HCT116 (cell line): ENCODE data around the gene IFNL1. TPM values are rescaled to one million over a fixed set of nuclear protein-coding genes. Genes with fewer than 3 reads are reported as not detected.

Experiments
- ATAC-seq: fragments of 200-7000 bp; cut with Tn5 transposase; 2 replicates; pipeline ENCODE4 v1.9.1; 2020; ENCODE audit warnings: mild to moderate bottlenecking, moderate library complexity
- BruUV-seq: library from RNA; stranded (reverse); fragments of 400-500 nt; replicated peaks from 2 replicates; lab custom pipeline; 2021; lab: Mats Ljungman, UMichigan
- CTCF ChIA-PET: fragments of 300-600 bp; sonication (Branson Sonifier 250); formaldehyde crosslinking; loops from one replicate; lab custom pipeline; 2021; ENCODE audit warnings: antibody characterized with exemption; lab: Charles Lee
- POLR2A ChIA-PET: fragments of 300-600, 350-600 bp; sonication (Branson Sonifier 250); formaldehyde crosslinking; loops from one replicate; lab custom pipeline; 2021; ENCODE audit warnings: antibody characterized with exemption; lab: Charles Lee
- RAD21 ChIA-PET, 2 experiments: fragments of 300-600 bp; sonication (Branson Sonifier 250); formaldehyde crosslinking; loops; one replicate each; lab custom pipeline; 2023; ENCODE audit warnings: low total read pairs in 2 of 2; ENCODE audit not compliant: uncharacterized antibody in 2 of 2, unreplicated experiment in 2 of 2, low non-redundant PET in 1 of 2; lab: Charles Lee
- DNase-seq: peaks from one replicate; pipeline ENCODE4 v3.0.0-alpha.2; 2010; ENCODE audit warnings: low read depth, low spot score
- H2AFZ ChIP-seq: fragments of 200-600 bp; shearing (Covaris generic), sonication (generic); 2 replicates; pipeline ENCODE4 v1.6.1; 2017; ENCODE audit warnings: low read depth, mixed run types, mixed read lengths, antibody characterized with exemption, low read length; ENCODE audit not compliant: poor library complexity, severe bottlenecking
- H3K27ac ChIP-seq: 2 replicates; pipeline ENCODE4 v1.5.1; 2012; ENCODE audit warnings: low read depth, low read length
- H3K27me3 ChIP-seq: fragments of 200-600 bp; sonication (generic); 2 replicates; pipeline ENCODE4 v1.6.1; 2016; ENCODE audit warnings: mixed run types, low read length, mixed read lengths; ENCODE audit not compliant: insufficient read depth
- H3K36me3 ChIP-seq, 2 experiments: fragments of 200-500 bp in 1 of 2; fragments of 200-600 bp in 1 of 2; sonication (Bioruptor generic) in 1 of 2; sonication (generic) in 1 of 2; 2 replicates each; pipeline versions ENCODE4 v1.5.1 to v1.6.1; 2014 to 2016; ENCODE audit warnings: low read length in 2 of 2, inconsistent platforms in 1 of 2, mixed read lengths in 1 of 2, mixed run types in 1 of 2; ENCODE audit not compliant: insufficient read depth in 2 of 2, control insufficient read depth in 1 of 2
- H3K4me1 ChIP-seq, 2 experiments: fragments of 200-600 bp in 1 of 2; sonication (generic) in 1 of 2; 2 replicates each; pipeline versions ENCODE4 v1.5.1 to v1.6.1; 2012 to 2017; ENCODE audit warnings: low read length in 2 of 2, inconsistent platforms in 1 of 2, mild to moderate bottlenecking in 1 of 2, mixed read lengths in 1 of 2, mixed run types in 1 of 2, moderate library complexity in 1 of 2; ENCODE audit not compliant: insufficient read depth in 2 of 2, control insufficient read depth in 1 of 2
- H3K4me2 ChIP-seq: fragments of 200-600 bp; sonication (generic); 2 replicates; pipeline ENCODE4 v1.6.1; 2017; ENCODE audit warnings: mixed run types, low read length, mixed read lengths
- H3K4me3 ChIP-seq, 2 experiments: fragments of 200-600 bp in 1 of 2; sonication (generic) in 1 of 2; replicated peaks in 1 of 2; 2 replicates each; pipeline ENCODE4 v1.5.1; 2011 to 2016; ENCODE audit warnings: low read length in 2 of 2, control low read depth in 1 of 2, low read depth in 1 of 2, mild to moderate bottlenecking in 1 of 2, mixed read lengths in 1 of 2, mixed run types in 1 of 2
- H3K79me2 ChIP-seq: fragments of 200-600 bp; sonication (generic); 2 replicates; pipeline ENCODE4 v1.6.1; 2017; ENCODE audit warnings: mild to moderate bottlenecking, mixed run types, low read length, moderate library complexity, mixed read lengths; ENCODE audit not compliant: insufficient read depth
- H3K9ac ChIP-seq: fragments of 200-600 bp; sonication (generic); 2 replicates; pipeline ENCODE4 v1.6.1; 2016; ENCODE audit warnings: low read length, mixed read lengths
- H3K9me2 ChIP-seq: fragments of 200-600 bp; sonication (generic), shearing (Covaris generic); 2 replicates; pipeline ENCODE4 v1.6.1; 2017; ENCODE audit warnings: mixed run types, mild to moderate bottlenecking, moderate library complexity; ENCODE audit not compliant: insufficient read depth
- H3K9me3 ChIP-seq, 2 experiments: fragments of 200-500 bp in 1 of 2; fragments of 200-600 bp in 1 of 2; sonication (Bioruptor generic) in 1 of 2; sonication (generic) in 1 of 2; 2 replicates each; pipeline ENCODE4 v1.6.1; 2014 to 2017; ENCODE audit warnings: low read length in 2 of 2, mixed read lengths in 2 of 2, inconsistent platforms in 1 of 2, low read depth in 1 of 2, mild to moderate bottlenecking in 1 of 2, mixed run types in 1 of 2, moderate library complexity in 1 of 2; ENCODE audit not compliant: control insufficient read depth in 1 of 2, insufficient read depth in 1 of 2
- H4K20me1 ChIP-seq: fragments of 200-600 bp; sonication (generic), shearing (Covaris generic); 2 replicates; pipeline ENCODE4 v1.6.1; 2017; ENCODE audit warnings: mixed run types, mild to moderate bottlenecking, moderate library complexity; ENCODE audit not compliant: insufficient read depth
- CBX3 ChIP-seq: IDR thresholded peaks from 2 replicates; pipeline ENCODE4 v1.6.1; 2012; ENCODE audit warnings: low read depth
- CEBPB ChIP-seq: IDR thresholded peaks from 2 replicates; pipeline ENCODE4 v1.6.1; 2012; ENCODE audit warnings: low read depth
- EGR1 ChIP-seq: IDR thresholded peaks from 2 replicates; pipeline ENCODE4 v1.6.1; 2012; ENCODE audit warnings: low read depth
- ELF1 ChIP-seq: IDR thresholded peaks from 2 replicates; pipeline ENCODE4 v1.6.1; 2012; ENCODE audit warnings: low read depth, borderline replicate concordance
- EZH2 ChIP-seq: fragments of 200-600 bp; sonication (generic); IDR thresholded peaks from 2 replicates; pipeline ENCODE4 v1.6.1; 2017; ENCODE audit warnings: antibody characterized with exemption, mixed run types
- JUND ChIP-seq: IDR thresholded peaks from 2 replicates; pipeline ENCODE4 v1.6.1; 2012
- POLR2A ChIP-seq: IDR thresholded peaks from 2 replicates; pipeline ENCODE4 v1.7.0; 2011; ENCODE audit warnings: borderline replicate concordance; ENCODE audit not compliant: insufficient read depth, insufficient read length; ENCODE audit errors: extremely low read depth
- POLR2AphosphoS5 ChIP-seq: IDR thresholded peaks from 2 replicates; pipeline ENCODE4 v1.6.1; 2011; ENCODE audit warnings: mild to moderate bottlenecking, low read depth, low read length, moderate library complexity
- RAD21 ChIP-seq: IDR thresholded peaks from 2 replicates; pipeline ENCODE4 v1.6.1; 2012; ENCODE audit warnings: low read depth, mild to moderate bottlenecking
- SIN3A ChIP-seq: IDR thresholded peaks from 2 replicates; pipeline ENCODE4 v1.6.1; 2012; ENCODE audit warnings: low read depth
- SP1 ChIP-seq: IDR thresholded peaks from 2 replicates; pipeline ENCODE4 v1.6.1; 2012; ENCODE audit warnings: low read depth
- YY1 ChIP-seq: IDR thresholded peaks from 2 replicates; pipeline ENCODE4 v1.6.1; 2011; ENCODE audit warnings: low read length, low read depth, moderate library complexity, mild to moderate bottlenecking; ENCODE audit not compliant: insufficient replicate concordance; ENCODE audit errors: extremely low read depth
- ZFX ChIP-seq: fragments of 450-650 bp; IDR thresholded peaks from 2 replicates; pipeline ENCODE4 v1.6.1; 2017
- ZNF274 ChIP-seq: fragments of 200-500 bp; sonication (Bioruptor generic); IDR thresholded peaks from 2 replicates; pipeline ENCODE4 v1.6.1; 2014; ENCODE audit warnings: mild to moderate bottlenecking, low read depth, low read length, inconsistent platforms
- intact Hi-C: fragments of 100-400 bp; cut with micrococcal nuclease; formaldehyde crosslinking; loops from 2 replicates; pipeline ENCODE4 v1.10.0; 2022
- total RNA-seq: library from RNA; stranded (reverse); gene quantifications from one replicate; pipeline ENCODE4 v1.2.1, GENCODE V29; 2021; ENCODE audit not compliant: unreplicated experiment
- TF ChIP-seq, protein P1 (sequence below): IDR thresholded peaks from 2 replicates; pipeline ENCODE4 v1.6.1; 2012
- TF ChIP-seq, protein P2 (sequence below), 3 experiments: fragments of 200-600 bp in 1 of 3; sonication (generic) in 1 of 3; IDR thresholded peaks in 2 of 3; conservative IDR thresholded peaks in 1 of 3; 2 replicates each; pipeline ENCODE4 v1.5.1; 2012 to 2017; ENCODE audit warnings: low read depth in 2 of 3, low read length in 2 of 3, antibody characterized with exemption in 1 of 3, borderline replicate concordance in 1 of 3, control low read depth in 1 of 3, mild to moderate bottlenecking in 1 of 3, mixed read lengths in 1 of 3, mixed run types in 1 of 3, moderate library complexity in 1 of 3; ENCODE audit not compliant: insufficient read depth in 1 of 3
- TF ChIP-seq, protein P3 (sequence below): IDR thresholded peaks from 2 replicates; pipeline ENCODE4 v1.6.1; 2011; ENCODE audit warnings: mild to moderate bottlenecking, low read length, moderate library complexity; ENCODE audit not compliant: insufficient replicate concordance; ENCODE audit errors: extremely low read depth

IFNL1 gene
- total RNA-seq, 1 experiment from 2014 or later, result not detected

DNA sequence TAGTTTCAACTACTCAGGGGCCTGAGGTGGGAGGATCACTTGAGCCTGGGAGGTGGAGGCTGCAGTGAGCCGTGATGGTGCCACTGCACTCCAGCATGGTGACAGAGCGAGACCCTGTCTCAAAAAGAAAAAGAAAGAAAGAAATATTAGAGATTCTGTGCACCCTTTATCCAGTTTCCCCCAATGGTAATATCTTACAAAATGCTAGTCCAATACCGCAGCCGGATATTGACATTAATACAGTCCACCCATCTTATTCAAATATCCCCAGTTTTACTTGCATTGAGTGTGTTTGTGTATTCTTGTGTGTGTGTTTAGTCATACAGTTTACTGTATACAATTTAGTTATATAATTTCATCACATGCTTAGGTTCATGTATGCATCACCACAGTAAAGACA, 39.0 kb upstream of the IFNL1 start:
- Histone ChIP-seq H4K20me1 (no peaks in the 10 kb centered on the region), H3K9ac (no peak overlapping the region), H3K27me3 (no peaks in the 10 kb centered on the region), H3K36me3 (no peaks in the 10 kb centered on the region), H3K4me1 (peaks cover 3 to 13% of the 10 kb centered on the region in 2 experiments; a peak in 2 of 4 replicates), H3K9me2 (no peaks in the 10 kb centered on the region), H3K27ac (no peak overlapping the region), H3K4me3 (no peak overlapping the region), H3K9me3 (no peaks in the 10 kb centered on the region), H3K79me2 (no peaks in the 10 kb centered on the region), H3K4me2 (no peak overlapping the region), H2AFZ (no peak overlapping the region)
- ATAC-seq (no peak), DNase-seq (no peak)
- POLR2A ChIA-PET, result no interaction called here
- no TSS peak for BruUV-seq
- TF ChIP-seq JUND (no peak), POLR2A (no peak)
- CTCF ChIA-PET, result no interaction called here
- intact Hi-C loops, result no loop called here
- RAD21 ChIA-PET, result no interaction called here

DNA sequence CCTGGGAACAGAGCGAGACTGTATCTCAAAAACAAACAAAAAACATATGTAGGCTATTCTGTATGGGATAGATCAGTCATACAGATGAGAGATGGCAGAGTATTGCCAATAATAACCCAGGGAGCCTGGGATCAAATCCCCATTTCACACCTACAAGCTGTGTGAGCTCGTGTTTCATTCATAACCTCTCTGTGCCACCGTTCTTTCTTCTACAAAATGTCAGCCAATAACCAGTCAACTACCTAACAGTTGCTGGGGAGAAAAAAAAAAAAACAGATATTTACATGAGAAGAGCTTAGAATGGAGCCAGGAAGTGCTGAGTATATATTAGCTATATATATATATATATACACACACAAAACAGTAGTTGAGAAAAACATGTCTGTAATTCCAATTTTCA, 34.5 kb upstream of the IFNL1 start:
- H4K20me1 ChIP-seq, result no peaks in the 10 kb centered on the region
- DNase-seq (no peak), ATAC-seq (no peak)
- H3K79me2 ChIP-seq, result no peaks in the 10 kb centered on the region
- H3K9me2 ChIP-seq, result no peaks in the 10 kb centered on the region
- ChIA-PET RAD21 (no interaction called here), POLR2A (no interaction called here), CTCF (interaction anchor here (0.6 kb wide), 1 partner anchor 80 kb away, joined by 4 read pairs; the partner anchor contains the start of gene SAMD4B)
- no TSS peak for BruUV-seq
- H3K4me3 ChIP-seq, result no peak overlapping the region
- H3K27ac ChIP-seq, result no peak overlapping the region
- intact Hi-C loops, result no loop called here
- no peaks in the 10 kb centered on the region for H3K9me3 ChIP-seq
- H3K27me3 ChIP-seq, result no peaks in the 10 kb centered on the region
- no peak overlapping the region for H3K4me2 ChIP-seq
- H3K36me3 ChIP-seq, result no peaks in the 10 kb centered on the region
- peaks cover 3 to 8% of the 10 kb centered on the region in 2 experiments; a peak in 2 of 4 replicates for H3K4me1 ChIP-seq
- TF ChIP-seq EGR1, result no peak
- no peak for TF ChIP-seq POLR2AphosphoS5
- TF ChIP-seq, protein P1, sequence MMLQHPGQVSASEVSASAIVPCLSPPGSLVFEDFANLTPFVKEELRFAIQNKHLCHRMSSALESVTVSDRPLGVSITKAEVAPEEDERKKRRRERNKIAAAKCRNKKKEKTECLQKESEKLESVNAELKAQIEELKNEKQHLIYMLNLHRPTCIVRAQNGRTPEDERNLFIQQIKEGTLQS, result no peak
- no peak for TF ChIP-seq EZH2
- TF ChIP-seq YY1, result no peak
- TF ChIP-seq, protein P2, sequence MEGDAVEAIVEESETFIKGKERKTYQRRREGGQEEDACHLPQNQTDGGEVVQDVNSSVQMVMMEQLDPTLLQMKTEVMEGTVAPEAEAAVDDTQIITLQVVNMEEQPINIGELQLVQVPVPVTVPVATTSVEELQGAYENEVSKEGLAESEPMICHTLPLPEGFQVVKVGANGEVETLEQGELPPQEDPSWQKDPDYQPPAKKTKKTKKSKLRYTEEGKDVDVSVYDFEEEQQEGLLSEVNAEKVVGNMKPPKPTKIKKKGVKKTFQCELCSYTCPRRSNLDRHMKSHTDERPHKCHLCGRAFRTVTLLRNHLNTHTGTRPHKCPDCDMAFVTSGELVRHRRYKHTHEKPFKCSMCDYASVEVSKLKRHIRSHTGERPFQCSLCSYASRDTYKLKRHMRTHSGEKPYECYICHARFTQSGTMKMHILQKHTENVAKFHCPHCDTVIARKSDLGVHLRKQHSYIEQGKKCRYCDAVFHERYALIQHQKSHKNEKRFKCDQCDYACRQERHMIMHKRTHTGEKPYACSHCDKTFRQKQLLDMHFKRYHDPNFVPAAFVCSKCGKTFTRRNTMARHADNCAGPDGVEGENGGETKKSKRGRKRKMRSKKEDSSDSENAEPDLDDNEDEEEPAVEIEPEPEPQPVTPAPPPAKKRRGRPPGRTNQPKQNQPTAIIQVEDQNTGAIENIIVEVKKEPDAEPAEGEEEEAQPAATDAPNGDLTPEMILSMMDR (IDR thresholded peaks at IDR 0.05 in 2 of 3, conservative IDR thresholded peaks at IDR 0.05 in 1 of 3; ENCODE audit: borderline replicate concordance in 1 of 3, insufficient read depth in 1 of 3, low read depth in 2 of 3, low read length in 2 of 3), result no peak
- TF ChIP-seq ZNF274, result no peak
- TF ChIP-seq CEBPB, result no peak
- no peak for TF ChIP-seq CBX3
- TF ChIP-seq, protein P3, sequence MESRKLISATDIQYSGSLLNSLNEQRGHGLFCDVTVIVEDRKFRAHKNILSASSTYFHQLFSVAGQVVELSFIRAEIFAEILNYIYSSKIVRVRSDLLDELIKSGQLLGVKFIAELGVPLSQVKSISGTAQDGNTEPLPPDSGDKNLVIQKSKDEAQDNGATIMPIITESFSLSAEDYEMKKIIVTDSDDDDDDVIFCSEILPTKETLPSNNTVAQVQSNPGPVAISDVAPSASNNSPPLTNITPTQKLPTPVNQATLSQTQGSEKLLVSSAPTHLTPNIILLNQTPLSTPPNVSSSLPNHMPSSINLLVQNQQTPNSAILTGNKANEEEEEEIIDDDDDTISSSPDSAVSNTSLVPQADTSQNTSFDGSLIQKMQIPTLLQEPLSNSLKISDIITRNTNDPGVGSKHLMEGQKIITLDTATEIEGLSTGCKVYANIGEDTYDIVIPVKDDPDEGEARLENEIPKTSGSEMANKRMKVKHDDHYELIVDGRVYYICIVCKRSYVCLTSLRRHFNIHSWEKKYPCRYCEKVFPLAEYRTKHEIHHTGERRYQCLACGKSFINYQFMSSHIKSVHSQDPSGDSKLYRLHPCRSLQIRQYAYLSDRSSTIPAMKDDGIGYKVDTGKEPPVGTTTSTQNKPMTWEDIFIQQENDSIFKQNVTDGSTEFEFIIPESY, result no peak
- no peak for TF ChIP-seq RAD21
- TF ChIP-seq ELF1, result no peak
- TF ChIP-seq SP1, result no peak
- no peak for TF ChIP-seq ZFX
- TF ChIP-seq SIN3A, result no peak
- H2AFZ ChIP-seq, result no peak overlapping the region
- no peak overlapping the region for H3K9ac ChIP-seq
